ENCODE data around the gene OR5AC2. TPM values are rescaled to one million over a fixed set of nuclear protein-coding genes. Genes with fewer than 3 reads are reported as not detected.

The OR5AC2 gene
- polyA plus RNA-seq, 1 of the 3 experiments (the other 2 are of a cell fraction) = not detected

- H3K79me2 ChIP-seq (ENCODE audit: insufficient read depth) = no peaks in the 10 kb centered on the region
- H2AFZ ChIP-seq (ENCODE audit: low read depth) = no peak overlapping the region
- no peak overlapping the region for H3K4me2 ChIP-seq
- H3K4me1 ChIP-seq (ENCODE audit: control insufficient read depth in 1 of 2, insufficient read depth in 2 of 2, low read depth in 1 of 2, low read length in 1 of 2) = no peaks in the 10 kb centered on the region
- no peak overlapping the region for H3K4me3 ChIP-seq (ENCODE audit: low read depth in 2 of 2, low read length in 1 of 2)
- H4K20me1 ChIP-seq (ENCODE audit: insufficient read depth) = no peaks in the 10 kb centered on the region
- TF ChIP-seq POLR2AphosphoS5 (IDR thresholded peaks at IDR 0.05; ENCODE audit: low read depth, low read length) = no peak
- no peaks in the 10 kb centered on the region for H3K27me3 ChIP-seq (ENCODE audit: insufficient read depth)
- CTCF ChIA-PET = interaction anchor here (0.7 kb wide), 1 partner anchor 10 kb away, joined by 3 read pairs; no protein-coding TSS in a partner anchor
- POLR2A ChIA-PET = no interaction called here
- DNase-seq = no peak
- H3K9me2 ChIP-seq = no peaks in the 10 kb centered on the region
- H3K9me3 ChIP-seq = no peaks in the 10 kb centered on the region
- H3K36me3 ChIP-seq (replicated peaks in 1 of 2; ENCODE audit: control insufficient read depth in 1 of 2, insufficient read depth in 2 of 2, low read length in 1 of 2) = no peaks in the 10 kb centered on the region
- 23% methylated on average over 4 of the region's 4 CpGs for WGBS (ENCODE audit: low lambda C conversion rate)
- H3K27ac ChIP-seq (ENCODE audit: low read depth in 2 of 2, low read length in 1 of 2) = no peak overlapping the region
- no peaks in the 10 kb centered on the region for H3F3A ChIP-seq (replicated peaks; ENCODE audit: insufficient read depth)
- no peak overlapping the region for H3K9ac ChIP-seq
These were observed 12.9 kb downstream of the OR5AC2 start for GRCh38 chr3:98099848-98100247.

- ChIA-PET CTCF (no interaction called here), POLR2A (no interaction called here)
- Histone ChIP-seq H3K79me2 (ENCODE audit: insufficient read depth) (no peaks in the 10 kb centered on the region), H3F3A (replicated peaks; ENCODE audit: insufficient read depth) (no peaks in the 10 kb centered on the region), H3K27me3 (ENCODE audit: insufficient read depth) (no peaks in the 10 kb centered on the region), H3K9me2 (no peaks in the 10 kb centered on the region; the same call in 1 of the 2 replicates), H3K27ac (ENCODE audit: low read depth in 2 of 2, low read length in 1 of 2) (no peak overlapping the region), H2AFZ (ENCODE audit: low read depth) (no peak overlapping the region), H4K20me1 (ENCODE audit: insufficient read depth) (no peaks in the 10 kb centered on the region), H3K9ac (no peak overlapping the region), H3K36me3 (replicated peaks in 1 of 2; ENCODE audit: control insufficient read depth in 1 of 2, insufficient read depth in 2 of 2, low read length in 1 of 2) (no peaks in the 10 kb centered on the region), H3K9me3 (no peaks in the 10 kb centered on the region), H3K4me3 (ENCODE audit: low read depth in 2 of 2, low read length in 1 of 2) (no peak overlapping the region), H3K4me1 (ENCODE audit: control insufficient read depth in 1 of 2, insufficient read depth in 2 of 2, low read depth in 1 of 2, low read length in 1 of 2) (no peaks in the 10 kb centered on the region), H3K4me2 (no peak overlapping the region)
- no peak for DNase-seq
- no peak for TF ChIP-seq USF2 (IDR thresholded peaks at IDR 0.05; ENCODE audit: borderline replicate concordance, low read depth, low read length)
- 2% methylated on average over 1 of the region's 1 CpG for WGBS (ENCODE audit: low lambda C conversion rate)
These were observed 21.2 kb downstream of the OR5AC2 start for GRCh38 chr3:98108162-98108561.

DNA sequence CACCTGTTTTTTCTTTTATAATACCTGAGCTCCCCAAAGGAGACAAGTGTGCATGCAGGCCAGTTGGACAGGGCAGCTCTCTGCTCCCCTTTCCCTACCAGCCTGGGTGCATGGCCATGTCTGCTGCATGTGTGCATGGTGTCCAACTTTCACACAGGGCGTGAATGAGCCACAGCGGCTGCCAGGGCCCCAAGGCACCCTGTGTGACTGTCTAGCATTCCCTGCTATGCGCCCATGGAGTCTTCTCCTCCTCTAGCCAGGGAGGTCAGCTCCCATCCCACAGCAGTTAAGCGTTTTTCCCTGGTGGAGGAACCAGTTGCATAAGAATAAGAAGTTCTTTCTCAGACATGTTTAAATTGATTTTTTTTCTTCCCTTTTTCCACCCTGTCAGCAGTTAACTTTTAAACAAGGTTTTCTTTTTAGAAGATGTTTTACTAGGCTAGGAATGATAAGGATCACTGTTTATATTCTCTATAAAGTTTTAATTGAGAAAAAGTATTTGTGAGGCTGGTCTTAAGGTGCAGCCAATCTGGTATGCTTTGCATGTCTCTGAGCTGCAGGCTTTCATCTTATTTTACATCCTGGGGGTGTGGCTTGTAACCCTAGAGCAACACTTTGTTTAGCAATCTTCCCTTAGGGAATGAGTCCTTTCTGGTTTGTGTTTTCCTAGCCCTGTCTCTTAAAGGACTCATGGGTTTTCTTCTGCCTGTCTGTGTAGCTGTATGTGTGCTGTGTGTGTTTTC, 23.0 kb downstream of the OR5AC2 start:
- ChIA-PET CTCF (no interaction called here), POLR2A (no interaction called here)
- Histone ChIP-seq H3K9me2 (no peaks in the 10 kb centered on the region; the same call in 1 of the 2 replicates), H3K9me3 (no peaks in the 10 kb centered on the region), H4K20me1 (ENCODE audit: insufficient read depth) (no peaks in the 10 kb centered on the region), H2AFZ (ENCODE audit: low read depth) (no peak overlapping the region), H3K36me3 (replicated peaks in 1 of 2; ENCODE audit: control insufficient read depth in 1 of 2, insufficient read depth in 2 of 2, low read length in 1 of 2) (no peaks in the 10 kb centered on the region), H3K4me1 (ENCODE audit: control insufficient read depth in 1 of 2, insufficient read depth in 2 of 2, low read depth in 1 of 2, low read length in 1 of 2) (no peaks in the 10 kb centered on the region), H3K4me3 (ENCODE audit: low read depth in 2 of 2, low read length in 1 of 2) (no peak overlapping the region), H3K27ac (ENCODE audit: low read depth in 2 of 2, low read length in 1 of 2) (no peak overlapping the region), H3K27me3 (ENCODE audit: insufficient read depth) (no peaks in the 10 kb centered on the region), H3K9ac (no peak overlapping the region), H3F3A (replicated peaks; ENCODE audit: insufficient read depth) (no peaks in the 10 kb centered on the region), H3K4me2 (no peak overlapping the region), H3K79me2 (ENCODE audit: insufficient read depth) (no peaks in the 10 kb centered on the region)
- no peak for DNase-seq
- TF ChIP-seq REST (IDR thresholded peaks at IDR 0.05; ENCODE audit: low read depth, low read length) (no peak), FOXM1 (IDR thresholded peaks at IDR 0.05; ENCODE audit: low read depth) (no peak), TCF12 (IDR thresholded peaks at IDR 0.05) (no peak), CHD2 (IDR thresholded peaks at IDR 0.05; ENCODE audit: low read length, partially characterized antibody) (no peak), POLR2AphosphoS5 (IDR thresholded peaks at IDR 0.05; ENCODE audit: low read depth, low read length) (no peak), RAD21 (IDR thresholded peaks at IDR 0.05; ENCODE audit: low read length) (no peak), ZBTB33 (IDR thresholded peaks at IDR 0.05; ENCODE audit: borderline replicate concordance, low read depth) (no peak), RXRA (IDR thresholded peaks at IDR 0.05; ENCODE audit: borderline replicate concordance, low read depth) (no peak)
- 0% methylated on average over 4 of the region's 4 CpGs for WGBS (ENCODE audit: low lambda C conversion rate)

All from SK-N-SH (cell line).